Esophagus (tissue), 2 donors: ENCODE results near the gene POC1B. TPM values are rescaled to one million over a fixed set of nuclear protein-coding genes. Genes with fewer than 3 reads are reported as not detected.

ENCODE experiments used
- H3K27ac ChIP-seq, 2 donors: one replicate each; pipeline ENCODE4 v1.5.1; 2013; ENCODE audit warnings: low read depth in 2 of 2, mild to moderate bottlenecking in 2 of 2, inconsistent platforms in 1 of 2, low read length in 1 of 2, moderate library complexity in 1 of 2
- H3K27me3 ChIP-seq, 2 donors: one replicate each; pipeline ENCODE4 v1.6.1; 2013; ENCODE audit warnings: low read length in 2 of 2, control low read depth in 1 of 2, mild to moderate bottlenecking in 1 of 2; ENCODE audit not compliant: insufficient read depth in 2 of 2, control insufficient read depth in 1 of 2
- H3K36me3 ChIP-seq, 2 donors: one replicate each; pipeline ENCODE4 v1.6.1; 2013; ENCODE audit warnings: low read length in 1 of 2; ENCODE audit not compliant: control insufficient read depth in 2 of 2, insufficient read depth in 2 of 2
- H3K4me1 ChIP-seq, 2 donors: one replicate each; pipeline ENCODE4 v1.6.1; 2013; ENCODE audit warnings: low read length in 1 of 2; ENCODE audit not compliant: control insufficient read depth in 2 of 2, insufficient read depth in 2 of 2
- H3K4me3 ChIP-seq, 2 donors: one replicate each; pipeline ENCODE4 v1.5.1; 2013; ENCODE audit warnings: low read length in 2 of 2, mild to moderate bottlenecking in 2 of 2, low read depth in 1 of 2, moderate library complexity in 1 of 2
- H3K9me3 ChIP-seq, 2 donors: one replicate each; pipeline ENCODE4 v1.6.1; 2013; ENCODE audit warnings: mild to moderate bottlenecking in 2 of 2, low read depth in 1 of 2, low read length in 1 of 2, moderate library complexity in 1 of 2; ENCODE audit not compliant: control insufficient read depth in 2 of 2, insufficient read depth in 1 of 2
- WGBS, 2 donors: extraction: QIAGEN DNeasy Blood & Tissue Kit; methylation state at CpG; one replicate each; pipeline ENCODE4 v1.1.7; 2013; 5-methylcytosine and 5-hydroxymethylcytosine counted together
- polyA plus RNA-seq, 2 donors: library from polyadenylated mRNA; stranded (reverse); fragments of 200-250 nt; gene quantifications; one replicate each; pipeline ENCODE4 v1.2.3, GENCODE V29; 2013
- donor health status: healthy with polysubstance abuse.
- donor health status: Bipolar disorder and iron deficiency.

POC1B gene
- polyA plus RNA-seq, 2 donors: 4.0 to 5.5 TPM

DNA sequence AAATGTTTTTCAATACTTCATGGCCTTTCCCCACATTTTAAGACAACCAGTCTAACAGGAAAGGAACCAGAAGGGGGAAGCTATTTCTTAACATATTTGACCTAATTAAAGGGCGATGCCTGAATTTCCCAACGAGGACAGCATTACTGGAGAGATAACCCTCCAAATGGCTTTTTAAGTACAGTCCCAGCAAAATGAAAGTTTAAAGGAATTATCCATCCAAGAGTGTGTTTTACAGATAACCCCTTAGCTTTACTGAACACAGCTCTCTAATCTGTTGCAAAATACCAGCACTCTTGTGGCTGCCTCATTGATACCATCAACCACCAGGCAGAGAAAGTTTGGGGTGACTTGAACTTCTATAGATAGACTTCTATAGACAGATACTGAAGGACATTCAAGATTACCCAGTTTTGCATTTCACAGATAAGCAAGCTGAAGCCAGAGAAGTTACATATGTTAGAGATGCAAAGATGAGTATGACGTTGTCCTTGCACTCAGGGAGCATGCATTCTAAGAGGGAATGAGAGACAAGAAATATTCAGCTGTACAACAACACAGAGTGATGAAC, 132.2 kb downstream of the POC1B start:
- Histone ChIP-seq H3K36me3 (no peaks in the 10 kb centered on the region), H3K9me3 (no peaks in the 10 kb centered on the region), H3K27ac (no peak overlapping the region), H3K4me3 (no peak overlapping the region), H3K27me3 (no peaks in the 10 kb centered on the region), H3K4me1 (no peaks in the 10 kb centered on the region)
- WGBS, 2 donors: 70 to 71% methylated on average over 3 of the region's 3 CpGs

DNA sequence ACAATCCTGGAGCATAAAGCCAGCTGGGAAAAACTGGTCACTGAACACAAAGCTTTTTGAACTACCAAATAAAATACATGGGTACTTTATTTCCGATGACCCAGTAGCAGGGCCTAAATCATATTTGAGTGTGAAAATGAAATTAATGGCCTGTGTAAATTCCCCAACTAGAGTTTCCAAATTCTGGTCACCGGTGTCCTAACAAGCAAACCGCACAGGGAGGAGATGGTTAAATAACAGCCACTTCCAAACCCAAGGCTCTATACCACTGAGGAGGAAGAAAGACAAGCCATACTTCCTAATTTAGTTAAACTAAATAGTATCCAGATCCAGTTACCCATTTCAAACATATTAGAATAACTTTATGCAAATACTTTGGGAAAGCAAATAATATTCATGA, 133.5 kb downstream of the POC1B start:
- Histone ChIP-seq H3K27ac (no peak overlapping the region), H3K4me1 (no peaks in the 10 kb centered on the region)
- 94 to 95% methylated on average over 3 of the region's 3 CpGs for WGBS, 2 donors

DNA sequence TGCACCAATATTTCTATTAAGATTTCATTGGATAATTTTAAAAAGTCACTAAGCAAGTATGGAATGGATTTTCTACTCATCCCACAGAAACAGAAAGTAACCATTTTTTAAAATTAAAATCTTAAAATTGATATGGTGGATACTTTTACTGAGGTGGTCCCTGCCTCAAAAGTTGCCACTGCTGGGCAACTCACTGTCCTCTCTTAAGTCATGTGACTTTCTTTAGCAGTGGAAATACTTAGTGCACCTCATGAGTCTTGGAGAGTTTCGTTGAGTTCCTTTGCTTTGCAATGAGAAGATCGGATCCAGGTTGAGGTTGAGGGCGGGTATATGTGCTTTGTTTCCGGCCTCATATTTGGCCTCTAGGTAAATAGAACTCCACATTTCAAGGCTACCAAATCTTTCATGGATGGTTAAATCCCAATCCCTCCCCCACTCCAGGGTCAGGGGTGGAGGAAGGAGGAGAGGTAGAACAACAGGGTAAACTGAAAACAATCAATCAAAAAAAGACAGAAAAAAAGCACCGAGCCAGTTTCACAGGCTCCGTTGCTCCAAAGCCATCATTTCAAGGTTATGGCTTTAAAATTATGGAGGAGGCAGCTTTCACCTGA, 134.0 kb downstream of the POC1B start:
- no peak overlapping the region for H3K27ac ChIP-seq
- H3K36me3 ChIP-seq: no peaks in the 10 kb centered on the region
- H3K9me3 ChIP-seq: no peaks in the 10 kb centered on the region
- WGBS, 2 donors: 87 to 90% methylated on average over 6 of the region's 6 CpGs
- H3K4me3 ChIP-seq: no peak overlapping the region
- no peaks in the 10 kb centered on the region for H3K27me3 ChIP-seq
- H3K4me1 ChIP-seq: no peaks in the 10 kb centered on the region

More for the DNA sequence above, 133.5 kb downstream of the POC1B start:
- no peak overlapping the region for H3K4me3 ChIP-seq
- H3K36me3 ChIP-seq: no peaks in the 10 kb centered on the region
- H3K27me3 ChIP-seq: no peaks in the 10 kb centered on the region
- no peaks in the 10 kb centered on the region for H3K9me3 ChIP-seq

DNA sequence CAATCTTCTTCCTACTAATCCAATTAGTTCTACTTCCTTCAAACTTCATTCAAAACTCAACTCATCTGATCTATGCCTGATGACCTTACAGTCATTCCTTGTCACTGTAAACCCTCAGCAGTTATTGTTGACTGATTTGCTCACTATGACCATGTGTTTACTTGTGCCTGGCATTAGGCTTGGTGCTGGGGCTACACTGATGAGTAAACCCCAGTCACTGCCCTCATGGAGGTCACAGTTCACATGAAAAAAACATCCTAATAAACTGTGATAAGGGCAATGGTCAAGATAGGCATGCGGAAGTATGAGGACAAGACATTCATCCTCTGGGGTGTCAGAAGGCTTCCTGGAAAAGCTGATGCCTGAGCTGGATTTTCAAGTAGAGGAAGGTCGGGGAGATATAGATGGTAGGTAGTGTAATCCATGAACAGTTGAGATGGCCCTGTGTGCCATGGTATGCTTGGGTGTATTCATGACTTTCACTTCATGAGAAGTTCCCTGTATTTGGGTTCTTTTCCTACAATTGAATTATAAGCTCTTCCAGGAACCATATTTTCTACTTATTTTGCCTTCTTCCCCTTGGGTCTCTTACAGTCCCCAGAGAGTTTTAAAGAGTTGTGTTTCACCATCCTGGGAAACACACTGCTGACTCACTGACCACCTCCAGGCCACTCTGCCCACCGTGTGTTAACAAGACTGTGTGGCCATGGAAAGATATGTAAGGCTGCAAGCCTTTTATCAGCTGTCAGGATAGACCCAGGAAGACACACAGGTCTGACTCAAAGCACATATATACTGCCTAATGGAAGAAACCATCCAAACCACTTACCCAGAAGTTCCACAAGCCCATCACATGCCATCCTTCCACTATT, 134.8 kb downstream of the POC1B start:
- H3K36me3 ChIP-seq: no peaks in the 10 kb centered on the region
- 76 to 81% methylated on average over 3 of the region's 3 CpGs for WGBS, 2 donors
- H3K27ac ChIP-seq: no peak overlapping the region
- H3K4me1 ChIP-seq: peaks cover 1 to 4% of the 10 kb centered on the region in 2 donors
- H3K4me3 ChIP-seq: no peak overlapping the region
- H3K27me3 ChIP-seq: no peaks in the 10 kb centered on the region
- H3K9me3 ChIP-seq: no peaks in the 10 kb centered on the region

DNA sequence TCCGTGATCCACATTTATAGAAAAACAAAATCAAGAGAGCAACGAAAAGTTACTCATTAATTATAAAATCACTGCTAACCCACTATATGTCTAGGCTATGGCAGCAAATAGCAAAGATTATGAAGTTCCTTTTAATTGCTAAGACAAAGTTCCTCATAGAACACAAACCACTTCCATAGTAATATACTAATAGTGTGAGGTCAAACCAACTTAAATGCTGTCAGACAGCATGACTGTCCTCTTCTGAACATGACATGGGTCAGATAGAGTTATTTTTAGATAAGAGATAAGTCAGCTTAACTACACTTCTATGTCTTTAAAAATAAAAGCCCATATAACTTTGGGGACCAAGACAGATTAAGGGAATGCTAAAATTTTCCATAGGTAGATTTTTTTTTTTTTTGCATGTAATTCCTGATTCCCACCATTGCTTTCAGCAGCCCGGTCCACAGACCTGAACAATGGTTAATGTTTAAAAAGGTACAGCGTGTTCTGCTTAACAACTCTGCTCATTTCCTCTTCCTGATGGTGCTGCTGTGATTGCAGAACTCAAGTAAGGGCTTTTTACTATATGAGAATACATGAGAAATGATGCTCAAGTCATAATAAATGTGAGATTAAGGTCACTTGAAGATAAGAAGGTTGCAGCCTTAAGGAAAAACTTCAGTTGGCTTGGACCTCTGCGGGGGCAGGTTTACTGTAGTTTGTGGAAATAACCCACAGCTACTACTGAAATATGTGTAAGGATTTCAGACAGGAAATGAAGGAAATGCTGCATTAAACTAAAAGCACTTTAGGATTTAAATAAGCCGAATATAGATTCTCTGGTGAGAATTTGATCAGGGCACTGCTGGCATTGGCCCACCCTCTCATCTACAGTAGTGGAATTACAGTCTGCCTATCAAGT, 135.8 kb downstream of the POC1B start:
- Histone ChIP-seq H3K4me3 (no peak overlapping the region), H3K36me3 (no peaks in the 10 kb centered on the region), H3K4me1 (peaks cover 2 to 5% of the 10 kb centered on the region in 2 donors), H3K27me3 (no peaks in the 10 kb centered on the region), H3K9me3 (no peaks in the 10 kb centered on the region), H3K27ac (no peak overlapping the region)
- WGBS, 2 donors: 53 to 75% methylated on average over 6 of the region's 6 CpGs

DNA sequence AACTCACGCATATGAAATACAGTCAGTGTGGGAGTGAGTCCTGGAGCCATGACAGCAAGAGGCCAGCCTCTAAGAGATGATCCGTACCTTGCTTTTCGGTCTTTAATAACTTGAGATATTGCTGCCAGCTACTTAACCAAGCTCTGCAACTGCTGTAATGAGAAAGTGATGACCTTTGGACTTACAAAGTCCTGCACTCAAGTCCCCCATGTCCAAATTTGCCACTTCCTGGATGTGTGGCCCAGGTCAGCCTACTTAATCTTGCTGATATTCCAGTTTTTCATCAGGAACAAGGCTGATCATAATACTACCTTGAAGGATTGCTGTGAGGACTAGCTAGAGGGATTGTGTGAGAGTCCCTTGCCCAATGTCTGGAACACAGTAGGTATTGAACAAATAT, 139.7 kb downstream of the POC1B start:
- no peaks in the 10 kb centered on the region for H3K9me3 ChIP-seq
- no peak overlapping the region for H3K4me3 ChIP-seq
- H3K36me3 ChIP-seq: no peaks in the 10 kb centered on the region
- 65 to 81% methylated on average over 3 of the region's 3 CpGs for WGBS, 2 donors
- peak overlapping the region in 1 of 2 donors; percentile 47 for H3K27ac ChIP-seq
- H3K27me3 ChIP-seq: no peaks in the 10 kb centered on the region
- peaks cover 2 to 5% of the 10 kb centered on the region in 2 donors for H3K4me1 ChIP-seq

DNA sequence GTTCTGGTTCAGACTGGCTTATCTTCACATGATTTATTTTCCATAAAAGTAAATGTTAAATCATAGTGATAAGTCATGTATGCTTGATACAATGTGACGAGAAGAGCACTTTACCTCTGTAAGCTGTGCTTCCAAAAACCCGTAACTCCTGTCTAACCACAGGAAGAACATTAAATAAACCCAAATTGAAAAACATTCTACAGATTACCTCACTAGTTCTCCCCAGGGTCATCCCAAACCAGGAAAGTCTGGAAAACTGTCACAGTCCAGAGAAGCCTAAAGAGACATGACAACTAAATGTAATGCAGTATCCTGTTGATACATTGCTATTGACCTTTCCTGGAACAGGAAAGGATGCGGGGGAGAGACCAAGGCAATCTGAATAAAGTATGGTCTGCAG, 141.0 kb downstream of the POC1B start:
- H3K27me3 ChIP-seq: no peaks in the 10 kb centered on the region
- WGBS, 2 donors: 38 to 58% methylated on average over 3 of the region's 3 CpGs
- H3K4me1 ChIP-seq: peaks cover 2 to 5% of the 10 kb centered on the region in 2 donors
- H3K27ac ChIP-seq: peak overlapping the region; percentile 20 to 48
- no peak overlapping the region for H3K4me3 ChIP-seq
- H3K9me3 ChIP-seq: no peaks in the 10 kb centered on the region
- no peaks in the 10 kb centered on the region for H3K36me3 ChIP-seq

DNA sequence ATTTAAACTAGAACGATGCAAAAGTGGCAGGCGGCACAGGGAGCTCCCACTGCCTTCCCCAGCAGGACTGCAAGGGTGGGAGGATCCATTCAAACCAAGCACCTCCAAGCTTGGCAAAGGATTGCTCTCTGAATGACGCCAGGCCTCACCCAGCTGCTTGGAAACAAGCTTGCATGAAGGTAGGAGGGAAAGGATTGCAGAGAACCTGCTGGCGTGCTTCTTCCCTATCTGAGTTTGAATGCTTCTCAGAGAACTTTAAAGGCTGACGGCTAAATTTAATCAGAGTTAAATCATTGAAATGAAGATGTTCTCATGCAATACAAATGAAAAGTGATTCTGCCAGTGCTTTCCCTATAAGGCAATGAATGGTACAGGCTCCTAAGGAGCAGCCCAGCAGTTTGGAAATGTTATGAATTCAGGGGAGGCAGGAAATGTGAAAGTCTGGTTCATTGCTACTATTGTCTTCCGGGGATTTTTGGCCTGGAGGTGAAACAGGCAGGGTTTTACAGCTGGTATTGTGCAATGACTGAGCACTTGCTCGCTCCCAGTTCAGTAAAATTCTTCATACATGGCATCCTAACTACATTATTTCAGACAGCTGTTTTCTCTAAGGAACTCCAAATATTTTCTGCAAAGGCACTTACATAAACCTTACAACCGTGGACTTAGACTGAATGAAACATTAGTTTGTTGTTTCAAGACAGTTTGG, 141.6 kb downstream of the POC1B start:
- 21 to 28% methylated on average over 8 of the region's 8 CpGs for WGBS, 2 donors
- H3K27ac ChIP-seq: peak overlapping the region; percentile 48 to 75
- H3K27me3 ChIP-seq: no peaks in the 10 kb centered on the region
- H3K36me3 ChIP-seq: no peaks in the 10 kb centered on the region
- H3K4me3 ChIP-seq: no peak overlapping the region
- peaks cover 2 to 5% of the 10 kb centered on the region in 2 donors for H3K4me1 ChIP-seq
- no peaks in the 10 kb centered on the region for H3K9me3 ChIP-seq
